H1 (cell line): ENCODE data around the gene FOXJ2. TPM values are rescaled to one million over a fixed set of nuclear protein-coding genes. Genes with fewer than 3 reads are reported as not detected.

Experiments
- CTCF ChIA-PET: fragments of 300-600 bp; sonication (Branson Sonifier 250); formaldehyde crosslinking; loops from one replicate; lab custom pipeline; 2021; ENCODE audit not compliant: partially characterized antibody; lab: Charles Lee
- POLR2A ChIA-PET: fragments of 300-600 bp; sonication (Branson Sonifier 250); formaldehyde crosslinking; loops from one replicate; lab custom pipeline; 2021; ENCODE audit warnings: inconsistent platforms; ENCODE audit not compliant: partially characterized antibody; lab: Charles Lee
- DNase-seq, 2 experiments: peaks; one replicate each; pipeline versions ENCODE4 v3.0.0 to v3.0.0-alpha.2; 2010 to 2022; ENCODE audit warnings: low spot score in 2 of 2, low read depth in 1 of 2, mixed read lengths in 1 of 2
- FAIRE-seq: peaks from 2 replicates; lab custom pipeline; 2011; peaks lifted over from hg19 to GRCh38; lab: Jason Lieb, UNC
- H2AFZ ChIP-seq: 2 replicates; pipeline ENCODE4 v1.8.1; 2012; ENCODE audit warnings: low read length, inconsistent platforms
- H2AK5ac ChIP-seq: 2 replicates; pipeline ENCODE4 v1.6.1; 2013; ENCODE audit warnings: low read depth, low read length
- H2BK120ac ChIP-seq: replicated peaks from 2 replicates; pipeline ENCODE3; 2013; ENCODE audit warnings: low read depth, low read length, inconsistent platforms
- H2BK12ac ChIP-seq: 2 replicates; pipeline ENCODE4 v1.6.1; 2013; ENCODE audit warnings: low read depth, low read length
- H2BK15ac ChIP-seq: 2 replicates; pipeline ENCODE4 v1.6.1; 2013; ENCODE audit warnings: low read length
- H2BK20ac ChIP-seq: 2 replicates; pipeline ENCODE4 v1.6.1; 2013; ENCODE audit warnings: low read length
- H2BK5ac ChIP-seq: 2 replicates; pipeline ENCODE4 v1.6.1; 2013; ENCODE audit warnings: low read depth, low read length
- H3K14ac ChIP-seq: 2 replicates; pipeline ENCODE4 v1.6.1; 2013; ENCODE audit warnings: inconsistent platforms; ENCODE audit not compliant: insufficient read length
- H3K18ac ChIP-seq: 2 replicates; pipeline ENCODE4 v1.6.1; 2013; ENCODE audit warnings: low read length; ENCODE audit errors: extremely low read depth
- H3K23ac ChIP-seq: 2 replicates; pipeline ENCODE4 v1.6.1; 2013; ENCODE audit warnings: inconsistent platforms; ENCODE audit not compliant: insufficient read length
- H3K23me2 ChIP-seq: 2 replicates; pipeline ENCODE4 v1.6.1; 2013; ENCODE audit warnings: low read depth, low read length
- H3K27ac ChIP-seq: 2 replicates; pipeline ENCODE4 v1.6.1; 2011; ENCODE audit warnings: low read depth, low read length, inconsistent platforms
- H3K27me3 ChIP-seq, 4 experiments: replicated peaks in 1 of 4; 1 replicate in 1 of 4; 2 replicates in 3 of 4; pipeline versions ENCODE4 v1.6.1 to v1.8.1; 2011 to 2013; ENCODE audit warnings: low read length in 3 of 4, mild to moderate bottlenecking in 3 of 4, inconsistent platforms in 2 of 4, mixed read lengths in 2 of 4, moderate library complexity in 1 of 4; ENCODE audit not compliant: control insufficient read depth in 3 of 4, insufficient read depth in 3 of 4; ENCODE audit errors: extremely low read depth in 1 of 4
- H3K36me3 ChIP-seq, 4 experiments: 2 replicates each; pipeline versions ENCODE4 v1.6.1 to v1.8.1; 2011 to 2013; ENCODE audit warnings: mild to moderate bottlenecking in 4 of 4, low read length in 3 of 4, moderate library complexity in 2 of 4, control low read depth in 1 of 4, inconsistent platforms in 1 of 4; ENCODE audit not compliant: insufficient read depth in 4 of 4, control insufficient read depth in 2 of 4
- H3K4ac ChIP-seq: replicated peaks from 2 replicates; pipeline ENCODE3; 2013; ENCODE audit warnings: low read length, low read depth, mixed read lengths, inconsistent platforms; ENCODE audit not compliant: insufficient read length
- H3K4me1 ChIP-seq, 4 experiments: replicated peaks in 1 of 4; 1 replicate in 1 of 4; 2 replicates in 3 of 4; pipeline versions ENCODE4 v1.6.1 to v1.8.1; 2011 to 2013; ENCODE audit warnings: low read length in 3 of 4, inconsistent platforms in 2 of 4, mixed read lengths in 1 of 4; ENCODE audit not compliant: insufficient read depth in 4 of 4, control insufficient read depth in 3 of 4
- H3K4me2 ChIP-seq, 2 experiments: 2 replicates each; pipeline versions ENCODE4 v1.6.1 to v1.8.1; 2011 to 2013; ENCODE audit warnings: low read depth in 2 of 2, low read length in 2 of 2, control low read depth in 1 of 2, inconsistent platforms in 1 of 2, mild to moderate bottlenecking in 1 of 2; ENCODE audit not compliant: insufficient read depth in 1 of 2
- H3K4me3 ChIP-seq, 4 experiments: fragments of 200-600, 300-600 bp in 1 of 4; sonication (generic), shearing (Covaris generic), sonication (Bioruptor Twin) in 1 of 4; 2 replicates each; pipeline versions ENCODE4 v1.5.1 to v1.8.1; 2011 to 2016; ENCODE audit warnings: low read length in 4 of 4, low read depth in 3 of 4, control low read depth in 2 of 4, inconsistent platforms in 2 of 4, mild to moderate bottlenecking in 2 of 4, mixed read lengths in 1 of 4, moderate library complexity in 1 of 4; ENCODE audit not compliant: insufficient read depth in 2 of 4; ENCODE audit errors: extremely low read depth in 1 of 4
- H3K56ac ChIP-seq: replicated peaks from 2 replicates; pipeline ENCODE3; 2013; ENCODE audit warnings: low read depth, mild to moderate bottlenecking, mixed read lengths, low read length, inconsistent platforms; ENCODE audit not compliant: insufficient read length
- H3K79me1 ChIP-seq: 2 replicates; pipeline ENCODE4 v1.6.1; 2013; ENCODE audit warnings: low read depth, low read length, control low read depth
- H3K79me2 ChIP-seq, 2 experiments: 2 replicates each; pipeline versions ENCODE4 v1.6.1 to v1.8.1; 2012 to 2013; ENCODE audit warnings: low read length in 2 of 2, mild to moderate bottlenecking in 2 of 2, inconsistent platforms in 1 of 2; ENCODE audit not compliant: insufficient read depth in 2 of 2, control insufficient read depth in 1 of 2
- H3K9ac ChIP-seq, 4 experiments: replicated peaks in 1 of 4; 1 replicate in 1 of 4; 2 replicates in 3 of 4; pipeline versions ENCODE4 v1.6.1 to v1.8.1; 2011 to 2013; ENCODE audit warnings: low read depth in 3 of 4, low read length in 3 of 4, control low read depth in 2 of 4, mild to moderate bottlenecking in 2 of 4, moderate library complexity in 2 of 4, inconsistent platforms in 1 of 4; ENCODE audit errors: extremely low read depth in 1 of 4
- H3K9me3 ChIP-seq, 2 experiments: 2 replicates each; pipeline versions ENCODE4 v1.6.1 to v1.8.1; 2012 to 2013; ENCODE audit warnings: mild to moderate bottlenecking in 2 of 2, moderate library complexity in 2 of 2, control low read depth in 1 of 2, inconsistent platforms in 1 of 2, low read depth in 1 of 2, low read length in 1 of 2, mixed read lengths in 1 of 2; ENCODE audit not compliant: insufficient read depth in 2 of 2
- H4K20me1 ChIP-seq, 2 experiments: replicated peaks in 1 of 2; 2 replicates each; pipeline versions ENCODE3 to v1.8.1; 2011 to 2013; ENCODE audit warnings: inconsistent platforms in 2 of 2, low read length in 2 of 2, mild to moderate bottlenecking in 1 of 2; ENCODE audit not compliant: insufficient read depth in 2 of 2, control insufficient read depth in 1 of 2
- H4K5ac ChIP-seq: 2 replicates; pipeline ENCODE4 v1.6.1; 2013; ENCODE audit warnings: low read length, low read depth, mixed read lengths, inconsistent platforms; ENCODE audit not compliant: insufficient read length
- H4K8ac ChIP-seq: 2 replicates; pipeline ENCODE4 v1.8.0; 2013; ENCODE audit warnings: mild to moderate bottlenecking, moderate library complexity, low read length, inconsistent platforms; ENCODE audit not compliant: insufficient read depth; ENCODE audit errors: extremely low read depth
- H4K91ac ChIP-seq: replicated peaks from 2 replicates; pipeline ENCODE3; 2013; ENCODE audit warnings: low read length, mixed read lengths, inconsistent platforms; ENCODE audit not compliant: insufficient read length
- CTBP2 ChIP-seq: IDR thresholded peaks from 2 replicates; pipeline ENCODE4 v1.7.0; 2011; ENCODE audit warnings: borderline replicate concordance, mild to moderate bottlenecking, moderate library complexity, mixed read lengths, low read length; ENCODE audit not compliant: insufficient read depth, insufficient read length
- SUZ12 ChIP-seq: fragments of 200-600 bp; sonication (generic); IDR thresholded peaks from 2 replicates; pipeline ENCODE4 v1.6.1; 2012; ENCODE audit warnings: mild to moderate bottlenecking, inconsistent platforms, low read length, moderate library complexity, mixed read lengths
- WGBS, 2 experiments: shearing (Covaris generic) in 1 of 2; methylation state at CpG; one replicate each; pipeline versions ENCODE4 v1.1.6 to v1.1.7; 2013 to 2015; ENCODE audit warnings: low lambda C conversion rate in 2 of 2, mixed read lengths in 2 of 2, inconsistent platforms in 1 of 2, low coverage in 1 of 2, missing lambda C conversion rate in 1 of 2; ENCODE audit not compliant: insufficient replicate concordance in 2 of 2, insufficient coverage in 1 of 2, insufficient read length in 1 of 2; ENCODE audit errors: extremely low coverage in 1 of 2, missing lambda C conversion rate in 1 of 2; 5-methylcytosine and 5-hydroxymethylcytosine counted together
- polyA plus RNA-seq, 7 experiments: library from polyadenylated mRNA; depleted of rRNA in 3 of 7; stranded (reverse) in 5 of 7; unstranded in 2 of 7; fragments of >200 nt in 5 of 7; fragments of 200-250 nt in 2 of 7; gene quantifications; 1 replicate in 5 of 7; 2 replicates in 1 of 7; 4 replicates in 1 of 7; pipeline versions ENCODE4 v1.2.1 to v1.2.3, GENCODE V29; 2011 to 2013; ENCODE audit warnings: missing spikeins in 2 of 7, mixed read lengths in 2 of 7
- total RNA-seq: library from RNA; stranded (reverse); fragmentation: NEBNext Ultra II Directional; extraction: Animal tissue kit (Norgen Biotek cat#: 25700); gene quantifications from 2 replicates; pipeline ENCODE4 v1.2.1, GENCODE V29; 2021

The FOXJ2 gene
- total and polyA plus RNA-seq, 2 of the 8 experiments (the other 6 are each of a cell fraction or from before 2014, with no cell fraction given): 4.2 to 9.3 TPM

GRCh38 chr12:8088574-8088973 lies 56.1 kb downstream of the FOXJ2 start:
- Histone ChIP-seq H3K4me1 (no peaks in the 10 kb centered on the region), H4K8ac (no peak overlapping the region), H3K9ac (no peak overlapping the region), H3K4me3 (no peak overlapping the region), H2BK15ac (no peak overlapping the region), H2BK20ac (no peak overlapping the region), H4K5ac (no peak overlapping the region), H3K4ac (no peak overlapping the region), H3K4me2 (no peak overlapping the region), H3K79me1 (peaks cover 2% of the 10 kb centered on the region; the same call in 1 of the 2 replicates), H3K14ac (no peak overlapping the region), H3K18ac (no peak overlapping the region), H3K56ac (no peak overlapping the region), H3K23me2 (no peaks in the 10 kb centered on the region), H2BK5ac (no peak overlapping the region), H2BK120ac (no peak overlapping the region), H3K9me3 (no peaks in the 10 kb centered on the region), H3K27me3 (no peaks in the 10 kb centered on the region), H4K20me1 (no peaks in the 10 kb centered on the region), H3K36me3 (peaks cover 6 to 28% (median 12%) of the 10 kb centered on the region in 4 experiments; a peak in 6 of 8 replicates), H3K27ac (no peak overlapping the region), H3K23ac (no peak overlapping the region), H4K91ac (no peak overlapping the region), H3K79me2 (peaks cover 0 to 16% of the 10 kb centered on the region in 2 experiments; a peak in 2 of 4 replicates), H2AFZ (no peak overlapping the region), H2BK12ac (no peak overlapping the region), H2AK5ac (no peak overlapping the region)
- WGBS, 2 experiments: 93% methylated on average over 3 of the region's 3 CpGs; no CpG with 5 or more reads in 1 of the 2 experiments
- no peak for DNase-seq
- TF ChIP-seq CTBP2 (no peak), SUZ12 (no peak)
- CTCF ChIA-PET: interaction anchor here (0.7 to 1.3 kb wide), 3 partner anchors 11 to 143 kb away, joined by 3 read pairs; no protein-coding TSS in a partner anchor
- FAIRE-seq: no peak
- POLR2A ChIA-PET: interaction anchor here (1.2 kb wide), 1 partner anchor 10 kb away, joined by 5 read pairs; no protein-coding TSS in a partner anchor
